ENCODE data around the gene CORO1C. TPM values are rescaled to one million over a fixed set of nuclear protein-coding genes. Genes with fewer than 3 reads are reported as not detected.

Gene CORO1C
- total RNA-seq, 1 donor from 2014 or later = 285 TPM

GRCh38 chr12:108668542-108668941 is 62.8 kb downstream of the CORO1C start:
- Mint-ChIP-seq H3K27me3 (ENCODE audit: unreplicated experiment) (no peaks in the 10 kb centered on the region), H3K27ac (ENCODE audit: unreplicated experiment) (no peak overlapping the region), H3K9me3 (ENCODE audit: unreplicated experiment) (peaks cover 5% of the 10 kb centered on the region), H3K36me3 (ENCODE audit: unreplicated experiment) (no peaks in the 10 kb centered on the region), H3K4me1 (ENCODE audit: low read depth, unreplicated experiment) (peaks cover 61% of the 10 kb centered on the region), H3K4me3 (ENCODE audit: unreplicated experiment) (no peak overlapping the region)
- no peak for TF ChIP-seq CTCF (IDR thresholded peaks at IDR 0.05; ENCODE audit: partially characterized antibody, unreplicated experiment)
- DNase-seq = no peak

GRCh38 chr12:108668063-108668462 is 63.3 kb downstream of the CORO1C start:
- Mint-ChIP-seq H3K36me3 (ENCODE audit: unreplicated experiment) (no peaks in the 10 kb centered on the region), H3K4me1 (ENCODE audit: low read depth, unreplicated experiment) (peaks cover 57% of the 10 kb centered on the region), H3K27me3 (ENCODE audit: unreplicated experiment) (no peaks in the 10 kb centered on the region), H3K4me3 (ENCODE audit: unreplicated experiment) (no peak overlapping the region), H3K9me3 (ENCODE audit: unreplicated experiment) (peaks cover 6% of the 10 kb centered on the region), H3K27ac (ENCODE audit: unreplicated experiment) (peak overlapping the region; percentile 46)
- no peak for DNase-seq
- no peak for TF ChIP-seq CTCF (IDR thresholded peaks at IDR 0.05; ENCODE audit: partially characterized antibody, unreplicated experiment)

- Mint-ChIP-seq H3K9me3 (ENCODE audit: unreplicated experiment) (peaks cover 6% of the 10 kb centered on the region), H3K4me1 (ENCODE audit: low read depth, unreplicated experiment) (peaks cover 56% of the 10 kb centered on the region), H3K36me3 (ENCODE audit: unreplicated experiment) (no peaks in the 10 kb centered on the region)
These were observed 64.0 kb downstream of the CORO1C start for GRCh38 chr12:108667349-108667748.

GRCh38 chr12:108666401-108666881 is 64.9 kb downstream of the CORO1C start:
- H3K27ac Mint-ChIP-seq (ENCODE audit: unreplicated experiment) = peak overlapping the region; percentile 91
- peaks cover 52% of the 10 kb centered on the region for H3K4me1 Mint-ChIP-seq (ENCODE audit: low read depth, unreplicated experiment)
- no peaks in the 10 kb centered on the region for H3K36me3 Mint-ChIP-seq (ENCODE audit: unreplicated experiment)
- H3K4me3 Mint-ChIP-seq (ENCODE audit: unreplicated experiment) = no peak overlapping the region
- H3K27me3 Mint-ChIP-seq (ENCODE audit: unreplicated experiment) = no peaks in the 10 kb centered on the region
- no peak for TF ChIP-seq CTCF (IDR thresholded peaks at IDR 0.05; ENCODE audit: partially characterized antibody, unreplicated experiment)
- no peak for DNase-seq
- H3K9me3 Mint-ChIP-seq (ENCODE audit: unreplicated experiment) = peaks cover 6% of the 10 kb centered on the region

More at GRCh38 chr12:108667349-108667748, 64.0 kb downstream of the CORO1C start:
- DNase-seq = no peak
- no peak for TF ChIP-seq CTCF (IDR thresholded peaks at IDR 0.05; ENCODE audit: partially characterized antibody, unreplicated experiment)
- Mint-ChIP-seq H3K4me3 (ENCODE audit: unreplicated experiment) (no peak overlapping the region), H3K27ac (ENCODE audit: unreplicated experiment) (peak overlapping the region; percentile 91), H3K27me3 (ENCODE audit: unreplicated experiment) (no peaks in the 10 kb centered on the region)

- Mint-ChIP-seq H3K9me3 (ENCODE audit: unreplicated experiment) (peaks cover 6% of the 10 kb centered on the region), H3K27me3 (ENCODE audit: unreplicated experiment) (no peaks in the 10 kb centered on the region), H3K4me1 (ENCODE audit: low read depth, unreplicated experiment) (peaks cover 51% of the 10 kb centered on the region), H3K27ac (ENCODE audit: unreplicated experiment) (peak overlapping the region; percentile 91), H3K36me3 (ENCODE audit: unreplicated experiment) (no peaks in the 10 kb centered on the region), H3K4me3 (ENCODE audit: unreplicated experiment) (peak overlapping the region; percentile 11)
- no peak for DNase-seq
- TF ChIP-seq CTCF (IDR thresholded peaks at IDR 0.05; ENCODE audit: partially characterized antibody, unreplicated experiment) = no peak
These were observed 65.6 kb downstream of the CORO1C start for GRCh38 chr12:108665608-108666202.
